HG02610 (cell line): ENCODE measurements around the gene POLR2J2.
"Not testable (repeated sequence)": the region's sequence is repeated elsewhere in the genome, so short reads cannot be mapped to it uniquely, and the experiment has no call there.

Experiments
- ATAC-seq: cut with Tn5 transposase; IDR thresholded peaks from one replicate; pipeline ENCODE4 v1.9.1; 2021; ENCODE audit warnings: mild to moderate bottlenecking, moderate library complexity; ENCODE audit not compliant: unreplicated experiment

Gene POLR2J2

GRCh38 chr7:102671166-102671955 lies at the start of gene POLR2J2:
Gene POLR2J2 (minus strand): TSS chr7:102671663. CDS start chr7:102671601, 62 bp downstream.
- ATAC-seq, result peak; percentile 73

- ATAC-seq, result not testable (repeated sequence)
Measured at GRCh38 chr7:102718491-102718890, 47.0 kb upstream of the POLR2J2 start.

- ATAC-seq, result peak; percentile 33
Measured at GRCh38 chr7:102715718-102716117, 44.3 kb upstream of the POLR2J2 start.

- not testable (repeated sequence) for ATAC-seq
Measured at GRCh38 chr7:102714774-102715522, 43.5 kb upstream of the POLR2J2 start.

- ATAC-seq, result peak; percentile 87
Measured at GRCh38 chr7:102713691-102714080, 42.2 kb upstream of the POLR2J2 start.

- ATAC-seq, result peak; percentile 69
Measured at GRCh38 chr7:102713011-102713690, 41.7 kb upstream of the POLR2J2 start.

GRCh38 chr7:102698962-102699750 lies 27.7 kb upstream of the POLR2J2 start:
- ATAC-seq, result not testable (repeated sequence)

- ATAC-seq, result not testable (repeated sequence)
Measured at GRCh38 chr7:102697642-102698512, 26.4 kb upstream of the POLR2J2 start.

GRCh38 chr7:102696009-102696408 lies 24.5 kb upstream of the POLR2J2 start:
- not testable (repeated sequence) for ATAC-seq

- ATAC-seq, result peak; percentile 68
Measured at GRCh38 chr7:102695033-102695552, 23.6 kb upstream of the POLR2J2 start.

GRCh38 chr7:102694008-102694407 lies 22.5 kb upstream of the POLR2J2 start:
- not testable (repeated sequence) for ATAC-seq

- ATAC-seq, result not testable (repeated sequence)
Measured at GRCh38 chr7:102690602-102691001, 19.1 kb upstream of the POLR2J2 start.

- ATAC-seq, result peak; percentile 73
Measured at GRCh38 chr7:102689436-102690282, 18.2 kb upstream of the POLR2J2 start.

- peak; percentile 80 for ATAC-seq
Measured at GRCh38 chr7:102688299-102689036, 17.0 kb upstream of the POLR2J2 start.

- ATAC-seq, result not testable (repeated sequence)
Measured at GRCh38 chr7:102682560-102682959, 11.1 kb upstream of the POLR2J2 start.

- ATAC-seq, result not testable (repeated sequence)
Measured at GRCh38 chr7:102680780-102681179, 9.3 kb upstream of the POLR2J2 start.

GRCh38 chr7:102675545-102675944 lies 4.1 kb upstream of the POLR2J2 start:
- not testable (repeated sequence) for ATAC-seq
